ENCODE results near the gene RAD51.

The RAD51 gene

GRCh38 chr15:40762919-40763800 is 68.2 kb downstream of the RAD51 start:
- no peak for DNase-seq (ENCODE audit: low read depth in 2 of 2)

GRCh38 chr15:40763801-40764628 is 69.0 kb downstream of the RAD51 start, which contains the start of gene GCHFR:
Gene GCHFR, plus strand, starts transcription at chr15:40764068. Its CDS starts 113 bp downstream, at chr15:40764181.
- DNase-seq (ENCODE audit: low read depth in 2 of 2), result peak in 1 of 2 donors; percentile 43

GRCh38 chr15:40764629-40765103 is 69.7 kb downstream of the RAD51 start:
- no peak for DNase-seq (ENCODE audit: low read depth in 2 of 2)

GRCh38 chr15:40766194-40766815 is 71.3 kb downstream of the RAD51 start:
- DNase-seq (ENCODE audit: low read depth in 2 of 2), result no peak

- DNase-seq (ENCODE audit: low read depth in 2 of 2), result no peak
These were observed 72.2 kb downstream of the RAD51 start for GRCh38 chr15:40766906-40767837.

- no peak for DNase-seq (ENCODE audit: low read depth in 2 of 2)
These were observed 73.0 kb downstream of the RAD51 start for GRCh38 chr15:40767838-40768500.

GRCh38 chr15:40768521-40769273 is 73.7 kb downstream of the RAD51 start:
- no peak for DNase-seq (ENCODE audit: low read depth in 2 of 2)

- DNase-seq (ENCODE audit: low read depth in 2 of 2), result peak; percentile 66 to 75
These were observed 74.5 kb downstream of the RAD51 start, which contains the start of gene C15orf62 for GRCh38 chr15:40769274-40770146. Gene C15orf62, plus strand, starts transcription at chr15:40769980. Its CDS starts 516 bp downstream, at chr15:40770496.

GRCh38 chr15:40770147-40770721 is 75.3 kb downstream of the RAD51 start:
- no peak for DNase-seq (ENCODE audit: low read depth in 2 of 2)

GRCh38 chr15:40771242-40771641 is 76.3 kb downstream of the RAD51 start:
- DNase-seq (ENCODE audit: low read depth in 2 of 2), result no peak

- DNase-seq (ENCODE audit: low read depth in 2 of 2), result no peak
These were observed 77.0 kb downstream of the RAD51 start for GRCh38 chr15:40772014-40772413.

GRCh38 chr15:40773496-40773895 is 78.5 kb downstream of the RAD51 start:
- no peak for DNase-seq (ENCODE audit: low read depth in 2 of 2)

- no peak for DNase-seq (ENCODE audit: low read depth in 2 of 2)
These were observed 78.9 kb downstream of the RAD51 start for GRCh38 chr15:40773902-40774301.

- no peak for DNase-seq (ENCODE audit: low read depth in 2 of 2)
These were observed 80.0 kb downstream of the RAD51 start for GRCh38 chr15:40775007-40775406.

- no peak for DNase-seq (ENCODE audit: low read depth in 2 of 2)
These were observed 81.0 kb downstream of the RAD51 start for GRCh38 chr15:40775740-40776536.

GRCh38 chr15:40776537-40777141 is 81.7 kb downstream of the RAD51 start:
- DNase-seq (ENCODE audit: low read depth in 2 of 2), result peak; percentile 28 to 40

All from stimulated activated CD8-positive, alpha-beta memory T cell treated with anti-CD3 and anti-CD28 coated beads, Interleukin-15, amount 100 ng/mL, for 4 hours (primary cell).